Measurements from ENCODE around the gene OR1D5. TPM values are rescaled to one million over a fixed set of nuclear protein-coding genes. Genes with fewer than 3 reads are reported as not detected.

The OR1D5 gene
- total RNA-seq, 2 donors from 2014 or later = not detected

DNA sequence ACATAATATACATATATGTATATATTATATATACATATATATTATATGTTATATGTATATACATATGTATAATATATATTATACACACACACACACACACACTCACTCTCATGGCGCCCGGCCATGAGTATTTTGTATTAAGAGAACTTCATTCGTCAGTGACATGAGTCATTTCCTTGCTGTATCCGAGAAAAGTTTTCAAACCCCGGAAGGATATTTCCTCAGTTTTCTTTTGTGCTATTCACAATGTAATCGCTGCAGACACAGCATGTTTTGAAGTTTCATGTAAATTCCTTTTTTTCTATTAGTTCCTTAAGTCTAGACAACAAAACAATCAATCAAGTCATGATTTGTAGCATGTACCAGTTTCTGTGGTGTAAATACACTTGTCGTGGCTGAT is 33.3 kb downstream of the OR1D5 start:
- Histone ChIP-seq H3K4me1 (ENCODE audit: control insufficient read depth, insufficient read depth, low read length) (no peaks in the 10 kb centered on the region), H3K9ac (ENCODE audit: extremely low read depth, low read length, poor library complexity, severe bottlenecking) (no peak overlapping the region), H3K27me3 (ENCODE audit: control insufficient read depth, insufficient read depth, low read length, poor library complexity, severe bottlenecking) (no peaks in the 10 kb centered on the region), H3K4me3 (ENCODE audit: low read length) (no peak overlapping the region), H3K36me3 (ENCODE audit: control insufficient read depth, insufficient read depth, low read length) (peaks cover 4% of the 10 kb centered on the region), H3K9me3 (ENCODE audit: control insufficient read depth, low read length) (no peaks in the 10 kb centered on the region), H3K27ac (ENCODE audit: low read depth, low read length) (no peak overlapping the region)
- WGBS, 2 experiments (ENCODE audit: insufficient coverage in 1 of 2, insufficient read length in 1 of 2) = 93 to 94% methylated on average over 4 to 7 of the region's 7 CpGs
- Mint-ChIP-seq H3K27me3 (ENCODE audit: insufficient read depth) (no peaks in the 10 kb centered on the region), H3K27ac (no peak overlapping the region), H3K4me1 (no peaks in the 10 kb centered on the region), H3K4me3 (no peak overlapping the region), H3K36me3 (ENCODE audit: low read depth) (peaks cover 21% of the 10 kb centered on the region), H3K9me3 (no peaks in the 10 kb centered on the region)
- peak; percentile 10 for DNase-seq
- TF ChIP-seq, protein P1, sequence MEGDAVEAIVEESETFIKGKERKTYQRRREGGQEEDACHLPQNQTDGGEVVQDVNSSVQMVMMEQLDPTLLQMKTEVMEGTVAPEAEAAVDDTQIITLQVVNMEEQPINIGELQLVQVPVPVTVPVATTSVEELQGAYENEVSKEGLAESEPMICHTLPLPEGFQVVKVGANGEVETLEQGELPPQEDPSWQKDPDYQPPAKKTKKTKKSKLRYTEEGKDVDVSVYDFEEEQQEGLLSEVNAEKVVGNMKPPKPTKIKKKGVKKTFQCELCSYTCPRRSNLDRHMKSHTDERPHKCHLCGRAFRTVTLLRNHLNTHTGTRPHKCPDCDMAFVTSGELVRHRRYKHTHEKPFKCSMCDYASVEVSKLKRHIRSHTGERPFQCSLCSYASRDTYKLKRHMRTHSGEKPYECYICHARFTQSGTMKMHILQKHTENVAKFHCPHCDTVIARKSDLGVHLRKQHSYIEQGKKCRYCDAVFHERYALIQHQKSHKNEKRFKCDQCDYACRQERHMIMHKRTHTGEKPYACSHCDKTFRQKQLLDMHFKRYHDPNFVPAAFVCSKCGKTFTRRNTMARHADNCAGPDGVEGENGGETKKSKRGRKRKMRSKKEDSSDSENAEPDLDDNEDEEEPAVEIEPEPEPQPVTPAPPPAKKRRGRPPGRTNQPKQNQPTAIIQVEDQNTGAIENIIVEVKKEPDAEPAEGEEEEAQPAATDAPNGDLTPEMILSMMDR (conservative IDR thresholded peaks at IDR 0.05) = no peak

DNA sequence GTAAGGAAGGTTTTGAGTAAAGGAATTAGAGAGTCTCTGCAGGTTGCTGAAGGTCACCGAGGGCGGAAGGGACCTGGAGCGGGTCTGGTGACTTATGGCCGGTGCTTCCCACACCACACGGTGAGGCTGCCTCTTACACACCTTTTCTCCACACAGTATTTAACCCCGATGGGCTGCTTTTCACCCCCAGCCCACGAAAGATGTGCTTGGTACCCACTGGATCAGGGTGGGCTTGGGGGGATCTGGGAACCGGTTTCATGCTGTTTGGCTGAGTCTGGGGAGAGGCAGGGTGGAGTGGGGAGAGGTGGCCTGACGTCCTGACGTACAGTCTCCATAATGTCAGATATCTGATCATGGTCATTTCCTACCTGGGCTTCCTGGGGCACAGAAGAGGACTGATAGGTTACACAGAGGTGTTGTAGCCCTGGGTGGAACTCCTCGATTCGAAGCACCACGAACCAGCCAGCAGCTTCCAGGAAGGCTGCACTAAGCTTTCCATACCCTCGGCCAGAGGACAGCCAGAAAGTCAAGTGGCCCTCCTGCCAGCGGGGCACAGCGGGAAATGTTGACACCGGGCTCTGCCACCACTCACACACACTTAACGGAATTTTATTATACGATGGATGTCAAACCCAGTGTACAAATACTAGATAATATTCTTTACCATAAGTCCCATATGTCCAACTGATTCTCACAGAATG is 34.0 kb downstream of the OR1D5 start:
- H3K4me3 ChIP-seq (ENCODE audit: low read length) = no peak overlapping the region
- Mint-ChIP-seq H3K4me1 (no peaks in the 10 kb centered on the region), H3K4me3 (no peak overlapping the region), H3K9me3 (peaks cover 2% of the 10 kb centered on the region), H3K27ac (no peak overlapping the region), H3K27me3 (ENCODE audit: insufficient read depth) (no peaks in the 10 kb centered on the region), H3K36me3 (ENCODE audit: low read depth) (peaks cover 27% of the 10 kb centered on the region)
- no peak overlapping the region for H3K27ac ChIP-seq (ENCODE audit: low read depth, low read length)
- TF ChIP-seq, protein P1 (conservative IDR thresholded peaks at IDR 0.05) = no peak
- no peaks in the 10 kb centered on the region for H3K27me3 ChIP-seq (ENCODE audit: control insufficient read depth, insufficient read depth, low read length, poor library complexity, severe bottlenecking)
- H3K4me1 ChIP-seq (ENCODE audit: control insufficient read depth, insufficient read depth, low read length) = no peaks in the 10 kb centered on the region
- DNase-seq = peak; percentile 38
- 90 to 92% methylated on average over 18 to 19 of the region's 19 CpGs for WGBS, 2 experiments (ENCODE audit: insufficient coverage in 1 of 2, insufficient read length in 1 of 2)
- H3K36me3 ChIP-seq (ENCODE audit: control insufficient read depth, insufficient read depth, low read length) = peaks cover 4% of the 10 kb centered on the region
- no peak overlapping the region for H3K9ac ChIP-seq (ENCODE audit: extremely low read depth, low read length, poor library complexity, severe bottlenecking)
- peaks cover 2% of the 10 kb centered on the region for H3K9me3 ChIP-seq (ENCODE audit: control insufficient read depth, low read length)

DNA sequence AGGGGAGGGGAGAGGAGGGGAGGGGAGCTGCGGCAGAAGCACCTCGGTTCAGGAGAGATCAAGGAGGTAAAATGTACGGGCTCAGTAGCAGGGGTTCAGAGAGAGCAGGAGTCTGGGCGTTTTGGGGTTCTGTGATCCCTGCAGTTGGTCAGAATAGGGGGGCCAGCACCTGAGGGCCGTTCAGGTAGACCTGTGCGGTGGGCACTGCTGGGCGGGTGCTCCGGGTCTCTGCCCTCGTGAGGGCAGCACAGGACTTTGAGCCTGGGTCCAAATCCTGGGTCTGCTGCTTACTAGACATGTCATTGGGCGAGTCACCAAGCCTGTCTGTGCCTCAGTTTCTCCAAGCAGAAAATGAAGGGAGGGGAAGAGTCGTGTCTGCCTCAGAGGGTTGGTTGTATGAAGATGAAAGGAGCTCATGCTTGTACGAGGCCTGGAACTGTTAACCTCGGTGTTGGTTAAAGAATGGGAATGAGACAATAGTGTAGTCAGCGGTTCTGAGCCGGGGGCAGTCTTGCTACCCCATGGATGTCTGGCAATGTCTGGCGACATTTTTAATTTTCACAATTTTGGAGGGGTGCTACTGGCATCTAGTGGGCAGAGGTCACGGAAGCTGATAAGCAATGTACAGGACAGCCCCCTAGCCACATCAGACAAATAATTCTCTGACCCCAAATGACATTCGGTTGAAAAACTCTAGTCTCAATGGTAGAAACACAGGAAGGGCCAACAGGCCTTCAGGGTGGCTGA is 35.4 kb downstream of the OR1D5 start:
- H3K9me3 ChIP-seq (ENCODE audit: control insufficient read depth, low read length) = peaks cover 14% of the 10 kb centered on the region
- H3K4me3 ChIP-seq (ENCODE audit: low read length) = no peak overlapping the region
- H3K4me3 Mint-ChIP-seq = no peak overlapping the region
- no peaks in the 10 kb centered on the region for H3K4me1 ChIP-seq (ENCODE audit: control insufficient read depth, insufficient read depth, low read length)
- DNase-seq = peak; percentile 16
- TF ChIP-seq, protein P1 (conservative IDR thresholded peaks at IDR 0.05) = no peak
- peaks cover 14% of the 10 kb centered on the region for H3K9me3 Mint-ChIP-seq
- H3K36me3 ChIP-seq (ENCODE audit: control insufficient read depth, insufficient read depth, low read length) = peaks cover 7% of the 10 kb centered on the region
- 90 to 92% methylated on average over 14 to 18 of the region's 18 CpGs for WGBS, 2 experiments (ENCODE audit: insufficient coverage in 1 of 2, insufficient read length in 1 of 2)
- H3K27me3 Mint-ChIP-seq (ENCODE audit: insufficient read depth) = no peaks in the 10 kb centered on the region
- no peak overlapping the region for H3K27ac Mint-ChIP-seq
- peaks cover 39% of the 10 kb centered on the region for H3K36me3 Mint-ChIP-seq (ENCODE audit: low read depth)
- H3K9ac ChIP-seq (ENCODE audit: extremely low read depth, low read length, poor library complexity, severe bottlenecking) = no peak overlapping the region
- H3K27me3 ChIP-seq (ENCODE audit: control insufficient read depth, insufficient read depth, low read length, poor library complexity, severe bottlenecking) = no peaks in the 10 kb centered on the region
- H3K4me1 Mint-ChIP-seq = no peaks in the 10 kb centered on the region
- H3K27ac ChIP-seq (ENCODE audit: low read depth, low read length) = no peak overlapping the region

Measured in endodermal cell (in vitro differentiated cells).